GM19239 (cell line): ENCODE results near the gene PMEL.
"Not testable (repeated sequence)": the region's sequence is repeated elsewhere in the genome, so short reads cannot be mapped to it uniquely, and the experiment has no call there.

Experiments used
- DNase-seq: peaks from one replicate; pipeline ENCODE4 v3.0.0; 2011; ENCODE audit warnings: low spot score; ENCODE audit not compliant: insufficient read length
- FAIRE-seq: peaks from 2 replicates; lab custom pipeline; 2011; peaks lifted over from hg19 to GRCh38; lab: Jason Lieb, UNC

Gene PMEL

GRCh38 chr12:55965941-55966407 lies at the start of gene PMEL:
PMEL (minus strand) TSS chr12:55966042; CDS start chr12:55966011, 31 bp downstream.
- DNase-seq (no peak), FAIRE-seq (no peak)

GRCh38 chr12:56014205-56014604 lies 48.4 kb upstream of the PMEL start:
- FAIRE-seq (no peak), DNase-seq (no peak)

GRCh38 chr12:56013482-56013881 lies 47.6 kb upstream of the PMEL start:
- FAIRE-seq (no peak), DNase-seq (no peak)

- no peak for FAIRE-seq
- DNase-seq = no peak
Measured at GRCh38 chr12:56011509-56012090, 45.8 kb upstream of the PMEL start.

DNA sequence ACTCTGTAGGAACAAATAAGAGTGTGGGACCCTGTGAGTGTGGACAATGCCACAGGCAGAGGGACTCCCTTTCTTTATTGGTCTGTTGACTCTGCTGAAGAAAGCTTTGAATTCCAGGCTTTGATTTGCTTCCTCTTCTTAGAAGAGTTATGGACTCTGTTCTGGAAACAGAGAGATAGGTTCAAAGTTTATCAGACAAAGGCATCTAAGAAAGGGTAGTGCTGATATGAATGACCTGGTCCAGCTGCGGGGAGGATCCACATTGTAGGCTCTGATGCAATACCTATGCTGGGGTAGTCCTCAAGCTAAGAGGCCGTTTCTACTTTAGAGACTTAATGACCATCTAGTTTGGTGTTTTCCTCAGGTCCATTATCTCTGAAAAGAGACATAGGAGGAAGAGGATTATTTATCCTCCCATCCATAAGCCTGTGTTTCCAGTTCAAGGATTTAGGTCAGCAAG lies 44.3 kb upstream of the PMEL start:
- FAIRE-seq (no peak), DNase-seq (no peak)

DNA sequence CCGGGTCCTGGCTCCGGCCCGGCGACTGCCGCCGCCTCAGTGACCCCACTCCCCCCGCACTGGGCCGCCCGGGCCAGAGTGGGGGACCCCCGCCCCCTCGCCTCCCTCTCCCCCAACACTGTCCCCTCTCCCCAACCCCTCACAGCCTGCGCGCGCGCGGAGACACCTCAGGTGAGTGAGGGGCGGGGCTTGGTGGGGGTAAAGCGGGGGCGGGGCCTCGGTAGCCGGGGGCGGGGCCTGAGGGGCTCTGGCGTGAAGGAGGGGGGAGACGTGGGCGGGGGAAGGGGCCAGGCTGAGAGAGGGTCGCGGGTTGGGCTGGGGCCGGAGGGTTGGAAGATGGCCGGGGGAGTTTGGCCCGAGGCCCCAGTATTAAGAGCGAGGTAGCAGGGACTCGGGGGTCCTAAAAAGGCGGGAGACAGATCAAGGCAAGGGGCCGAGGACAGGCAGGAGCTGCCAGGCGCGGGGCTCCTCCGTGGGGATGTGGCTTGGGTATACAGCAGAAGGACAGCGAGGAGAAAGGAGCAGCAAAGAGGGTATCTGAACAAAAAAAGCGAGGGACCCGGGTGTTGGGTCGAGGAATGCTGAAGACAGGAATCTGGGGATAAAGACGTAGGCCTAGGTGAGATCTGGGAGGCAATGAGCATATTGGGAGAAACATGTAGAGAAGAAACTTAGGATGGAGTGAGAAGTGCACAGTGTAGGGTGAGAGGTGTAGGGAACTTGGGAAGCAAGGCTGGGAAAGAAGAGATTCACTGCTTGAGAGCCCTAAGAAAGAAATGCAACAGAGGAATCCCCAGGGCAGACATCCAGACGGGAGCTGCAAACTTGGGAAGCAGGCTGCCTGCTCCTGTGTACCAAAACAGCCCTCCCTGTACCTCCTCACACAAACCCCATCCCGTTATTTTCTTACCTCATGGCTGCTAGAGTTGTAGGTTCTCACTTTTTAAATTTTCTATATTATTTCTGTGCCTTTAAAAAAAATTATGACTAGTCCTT lies 42.0 kb upstream of the PMEL start:
- FAIRE-seq = no peak
- peak; percentile 70 for DNase-seq

GRCh38 chr12:56004211-56004610 lies 38.4 kb upstream of the PMEL start:
- no peak for FAIRE-seq
- DNase-seq = no peak

DNA sequence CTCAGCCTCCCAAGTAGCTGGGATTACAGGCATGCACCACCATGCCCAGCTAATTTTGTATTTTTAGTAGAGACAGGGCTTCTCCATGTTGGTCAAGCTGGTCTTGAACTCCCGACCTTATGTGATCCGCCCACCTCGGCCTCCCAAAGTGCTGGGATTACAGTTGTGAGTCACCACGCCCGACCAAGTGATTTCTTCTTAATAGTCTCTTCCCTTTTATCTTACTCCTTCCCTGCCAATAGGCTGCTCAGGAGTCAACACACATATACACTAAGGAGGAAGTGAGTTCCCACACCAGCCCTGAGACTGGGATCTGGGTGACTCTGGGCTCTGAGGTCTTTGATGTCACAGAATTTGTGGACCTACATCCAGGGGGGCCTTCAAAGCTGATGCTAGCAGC lies 37.5 kb upstream of the PMEL start:
- not testable (repeated sequence) for FAIRE-seq, DNase-seq

- no peak for DNase-seq
- FAIRE-seq = no peak
Measured at GRCh38 chr12:56001487-56002100, 35.8 kb upstream of the PMEL start.

GRCh38 chr12:55999999-56000540 lies 34.2 kb upstream of the PMEL start:
- DNase-seq, FAIRE-seq: not testable (repeated sequence)

GRCh38 chr12:55999522-55999921 lies 33.7 kb upstream of the PMEL start:
- not testable (repeated sequence) for FAIRE-seq, DNase-seq

DNA sequence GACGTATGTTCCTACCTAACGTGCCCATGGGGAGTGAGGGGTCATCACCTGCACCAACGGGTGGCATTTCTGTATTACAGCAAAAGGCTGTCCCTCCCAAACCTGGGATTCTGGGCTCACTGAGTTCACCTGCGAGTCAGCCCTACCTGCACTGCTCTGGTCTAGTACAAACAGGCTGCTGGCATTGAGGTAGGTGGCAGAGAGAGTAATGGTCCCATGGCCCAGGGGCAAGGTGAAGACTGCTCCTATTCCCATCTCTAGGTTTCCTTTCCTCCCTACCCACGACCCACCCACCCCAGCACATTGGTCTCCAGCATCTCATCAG lies 31.7 kb upstream of the PMEL start:
- FAIRE-seq (no peak), DNase-seq (peak; percentile 28)

DNA sequence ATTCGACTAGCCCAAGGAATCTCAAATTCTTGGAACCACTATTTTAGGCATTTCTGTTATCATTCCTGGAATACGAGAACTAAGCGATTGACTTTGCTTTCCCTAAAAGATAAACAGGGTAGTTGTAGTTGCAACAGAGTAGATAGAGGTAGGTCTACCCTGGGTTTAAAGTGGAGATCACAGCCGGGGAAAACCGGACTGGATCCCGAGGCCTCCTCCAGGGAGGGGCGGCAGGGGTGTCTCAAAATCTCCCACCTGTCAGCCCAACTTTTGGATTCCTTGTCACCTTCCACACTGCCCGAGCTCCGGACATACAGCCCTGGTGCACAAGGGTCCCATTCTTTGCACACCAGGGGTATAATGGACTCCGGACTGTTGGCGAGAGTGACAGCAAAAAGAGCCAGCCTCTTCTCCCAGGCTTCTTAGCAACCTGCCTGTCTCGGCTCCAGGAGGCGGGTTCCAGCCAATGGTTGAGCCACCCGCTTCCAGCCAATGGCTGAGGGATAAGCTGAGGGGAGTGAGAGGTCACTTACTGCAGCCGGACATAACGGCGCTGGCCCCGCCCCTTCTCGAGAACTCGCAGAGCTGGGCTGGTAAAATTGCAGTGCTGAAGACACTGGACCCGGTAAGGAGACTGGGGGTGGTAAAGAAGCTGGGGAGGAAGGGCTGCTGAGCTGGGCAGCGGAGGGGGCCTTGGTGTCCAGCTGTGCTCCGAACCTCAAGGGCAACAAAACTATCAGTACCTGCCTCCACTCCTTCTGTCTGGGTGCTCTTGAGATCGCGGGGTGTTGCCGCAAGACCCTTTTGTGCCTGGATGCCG lies 31.1 kb upstream of the PMEL start, which contains the start of gene SUOX:
Gene SUOX (plus strand): TSS at position 562 of the 820 bp plus-strand sequence. CDS start 4,946 bp downstream, outside the sequence.
- DNase-seq (peak; percentile 100), FAIRE-seq (peak; percentile 94)

- DNase-seq (peak; percentile 58), FAIRE-seq (peak; percentile 93)
Measured at GRCh38 chr12:55996201-55996714, 30.4 kb upstream of the PMEL start.

GRCh38 chr12:55995366-55995765 lies 29.5 kb upstream of the PMEL start:
- DNase-seq (no peak), FAIRE-seq (no peak)

DNA sequence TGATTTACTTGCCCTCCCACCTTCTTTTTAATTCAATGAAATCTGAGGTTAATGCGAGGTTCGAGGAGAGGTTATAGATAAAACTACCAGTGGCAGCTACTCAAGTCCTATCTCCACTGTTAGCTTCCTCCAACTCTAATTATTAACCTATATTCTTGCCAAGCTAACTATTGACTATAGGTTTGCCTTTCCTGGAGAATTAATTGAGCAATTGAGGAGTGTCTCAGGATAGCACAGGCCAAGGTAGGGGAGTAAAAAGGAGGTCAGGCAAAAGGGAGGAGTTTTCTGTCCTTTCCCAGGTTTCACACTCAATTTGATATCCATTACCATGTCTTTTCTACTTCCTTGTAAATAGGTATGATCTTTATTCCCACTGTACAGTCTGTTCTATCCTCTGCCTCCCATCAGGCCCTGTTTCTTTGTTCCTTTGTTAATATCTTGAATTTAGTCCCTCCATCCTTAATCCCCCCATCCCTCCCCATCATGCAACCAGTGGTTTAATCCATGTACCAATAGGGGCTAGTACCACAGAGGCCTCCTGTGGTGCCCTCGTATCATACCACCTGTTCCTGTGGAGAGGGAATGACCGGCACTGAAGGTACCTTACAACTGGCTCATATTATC lies 27.5 kb upstream of the PMEL start:
- DNase-seq (no peak), FAIRE-seq (no peak)

DNA sequence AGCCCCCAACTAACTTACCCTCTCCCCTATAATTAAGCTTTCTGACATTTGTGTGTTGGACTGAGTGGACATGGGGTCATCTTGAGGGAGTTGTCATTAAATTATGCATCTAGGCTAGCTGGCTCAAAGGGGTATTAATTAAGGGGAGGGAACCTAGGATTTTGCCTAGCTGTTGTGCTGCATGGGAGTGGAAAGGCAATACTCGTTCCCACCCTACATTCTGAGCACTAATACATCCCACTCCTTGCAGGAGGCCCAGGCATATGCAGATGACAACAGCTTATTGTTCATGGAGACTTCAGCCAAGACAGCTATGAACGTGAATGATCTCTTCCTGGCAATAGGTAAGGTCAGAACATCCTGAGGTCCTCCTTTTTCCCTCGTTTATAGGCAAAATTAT lies 25.3 kb upstream of the PMEL start:
- DNase-seq (no peak), FAIRE-seq (no peak)

GRCh38 chr12:55985976-55986375 lies 20.1 kb upstream of the PMEL start:
- FAIRE-seq, DNase-seq: not testable (repeated sequence)

- no peak for FAIRE-seq
Measured at GRCh38 chr12:55985341-55985740, 19.5 kb upstream of the PMEL start.

More at GRCh38 chr12:55985341-55985740, 19.5 kb upstream of the PMEL start:
- DNase-seq = no peak
